Activated naive CD8-positive, alpha-beta T cell treated with anti-CD3 and anti-CD28 coated beads, Interleukin-2, amount 10 ng/mL, durations not matched to agents 7 days and 5 days (primary cell): Measurements from ENCODE around the gene CHDH. TPM values are rescaled to one million over a fixed set of nuclear protein-coding genes. Genes with fewer than 3 reads are reported as not detected.

ENCODE experiments used
- ATAC-seq: fragments of 150-1000 bp; cut with Tn5 transposase; one replicate; pipeline ENCODE4 v1.10.0; 2021; ENCODE audit warnings: low read depth, moderate library complexity
- POLR2A ChIA-PET: fragments of 350-600 bp; sonication (Branson Sonifier 250); formaldehyde crosslinking; loops from one replicate; lab custom pipeline; 2021; ENCODE audit warnings: antibody characterized with exemption; lab: Charles Lee
- DNase-seq: peaks from one replicate; pipeline ENCODE4 v3.0.0; 2021
- H3K27ac Mint-ChIP-seq: one replicate; pipeline ENCODE4 v1.8.0; 2022; ENCODE audit warnings: mild to moderate bottlenecking, mixed read lengths
- H3K27me3 Mint-ChIP-seq: one replicate; pipeline ENCODE4 v1.8.0; 2022; ENCODE audit warnings: mild to moderate bottlenecking, moderate library complexity, mixed read lengths
- H3K36me3 Mint-ChIP-seq: one replicate; pipeline ENCODE4 v1.8.0; 2021; ENCODE audit warnings: mild to moderate bottlenecking, mixed read lengths
- H3K4me1 Mint-ChIP-seq: one replicate; pipeline ENCODE4 v1.8.0; 2021; ENCODE audit warnings: mixed read lengths
- H3K4me3 Mint-ChIP-seq: one replicate; pipeline ENCODE4 v1.8.0; 2022; ENCODE audit warnings: mild to moderate bottlenecking, moderate library complexity, mixed read lengths
- H3K9me3 Mint-ChIP-seq: one replicate; pipeline ENCODE4 v1.8.0; 2021; ENCODE audit warnings: mixed read lengths
- total RNA-seq, 2 experiments: library from RNA; stranded (reverse); gene quantifications; one replicate each; pipeline ENCODE4 v1.2.3, GENCODE V29; 2021

CHDH gene
- total RNA-seq, 2 experiments from 2014 or later, result 0.11 to 0.17 TPM

GRCh38 chr3:53843195-53844177 lies 2.7 kb downstream of the CHDH start:
- no peaks in the 10 kb centered on the region for H3K9me3 Mint-ChIP-seq
- peaks cover 45% of the 10 kb centered on the region for H3K27me3 Mint-ChIP-seq
- no peak overlapping the region for H3K4me3 Mint-ChIP-seq
- POLR2A ChIA-PET, result interaction anchor here (0.5 kb wide), 1 partner anchor 192 kb away, joined by 3 read pairs; no protein-coding TSS in a partner anchor
- DNase-seq, result no peak
- H3K27ac Mint-ChIP-seq, result no peak overlapping the region
- ATAC-seq, result no peak
- no peaks in the 10 kb centered on the region for H3K4me1 Mint-ChIP-seq
- no peaks in the 10 kb centered on the region for H3K36me3 Mint-ChIP-seq

- Mint-ChIP-seq H3K4me3 (no peak overlapping the region), H3K27me3 (peaks cover 37% of the 10 kb centered on the region), H3K36me3 (no peaks in the 10 kb centered on the region)
Measured at GRCh38 chr3:53842436-53843194, 3.6 kb downstream of the CHDH start.

GRCh38 chr3:53841296-53841695 lies 4.9 kb downstream of the CHDH start:
- ATAC-seq, result no peak
- POLR2A ChIA-PET, result no interaction called here
- H3K9me3 Mint-ChIP-seq, result no peaks in the 10 kb centered on the region
- H3K27me3 Mint-ChIP-seq, result peaks cover 24% of the 10 kb centered on the region
- DNase-seq, result no peak
- no peaks in the 10 kb centered on the region for H3K4me1 Mint-ChIP-seq
- no peaks in the 10 kb centered on the region for H3K36me3 Mint-ChIP-seq
- H3K4me3 Mint-ChIP-seq, result no peak overlapping the region
- no peak overlapping the region for H3K27ac Mint-ChIP-seq

More at GRCh38 chr3:53842436-53843194, 3.6 kb downstream of the CHDH start:
- Mint-ChIP-seq H3K4me1 (no peaks in the 10 kb centered on the region), H3K27ac (no peak overlapping the region), H3K9me3 (no peaks in the 10 kb centered on the region)
- POLR2A ChIA-PET, result interaction anchor here (0.5 kb wide), 1 partner anchor 191 kb away, joined by 3 read pairs; no protein-coding TSS in a partner anchor
- ATAC-seq (no peak), DNase-seq (no peak)

- POLR2A ChIA-PET, result no interaction called here
- Mint-ChIP-seq H3K9me3 (no peaks in the 10 kb centered on the region), H3K4me3 (no peak overlapping the region), H3K27me3 (peaks cover 4% of the 10 kb centered on the region), H3K27ac (no peak overlapping the region), H3K4me1 (no peaks in the 10 kb centered on the region), H3K36me3 (no peaks in the 10 kb centered on the region)
- no peak for DNase-seq
- ATAC-seq, result no peak
Measured at GRCh38 chr3:53837331-53837730, 8.9 kb downstream of the CHDH start.

- Mint-ChIP-seq H3K9me3 (no peaks in the 10 kb centered on the region), H3K27me3 (no peaks in the 10 kb centered on the region), H3K4me1 (no peaks in the 10 kb centered on the region), H3K4me3 (no peak overlapping the region), H3K36me3 (no peaks in the 10 kb centered on the region), H3K27ac (no peak overlapping the region)
- DNase-seq (no peak), ATAC-seq (no peak)
- POLR2A ChIA-PET, result no interaction called here
Measured at GRCh38 chr3:53836084-53836872, 9.9 kb downstream of the CHDH start.

- H3K27ac Mint-ChIP-seq, result no peak overlapping the region
- ATAC-seq (no peak), DNase-seq (no peak)
- no peaks in the 10 kb centered on the region for H3K9me3 Mint-ChIP-seq
- no peaks in the 10 kb centered on the region for H3K4me1 Mint-ChIP-seq
- H3K36me3 Mint-ChIP-seq, result no peaks in the 10 kb centered on the region
- POLR2A ChIA-PET, result no interaction called here
- no peak overlapping the region for H3K4me3 Mint-ChIP-seq
- no peaks in the 10 kb centered on the region for H3K27me3 Mint-ChIP-seq
Measured at GRCh38 chr3:53835257-53835656, 11.0 kb downstream of the CHDH start.

GRCh38 chr3:53834429-53835095 lies 11.7 kb downstream of the CHDH start:
- DNase-seq (no peak), ATAC-seq (no peak)
- Mint-ChIP-seq H3K27ac (no peak overlapping the region), H3K4me1 (no peaks in the 10 kb centered on the region), H3K27me3 (no peaks in the 10 kb centered on the region), H3K36me3 (no peaks in the 10 kb centered on the region), H3K9me3 (no peaks in the 10 kb centered on the region), H3K4me3 (no peak overlapping the region)
- POLR2A ChIA-PET, result no interaction called here

- H3K27ac Mint-ChIP-seq, result no peak overlapping the region
- H3K9me3 Mint-ChIP-seq, result no peaks in the 10 kb centered on the region
- POLR2A ChIA-PET, result no interaction called here
- no peaks in the 10 kb centered on the region for H3K36me3 Mint-ChIP-seq
- no peaks in the 10 kb centered on the region for H3K27me3 Mint-ChIP-seq
- ATAC-seq (no peak), DNase-seq (no peak)
- no peaks in the 10 kb centered on the region for H3K4me1 Mint-ChIP-seq
- no peak overlapping the region for H3K4me3 Mint-ChIP-seq
Measured at GRCh38 chr3:53833700-53834099, 12.5 kb downstream of the CHDH start.

GRCh38 chr3:53833053-53833645 lies 13.1 kb downstream of the CHDH start:
- ATAC-seq (no peak), DNase-seq (no peak)
- POLR2A ChIA-PET, result no interaction called here
- H3K4me3 Mint-ChIP-seq, result no peak overlapping the region
- no peaks in the 10 kb centered on the region for H3K36me3 Mint-ChIP-seq
- H3K4me1 Mint-ChIP-seq, result no peaks in the 10 kb centered on the region
- H3K27me3 Mint-ChIP-seq, result peaks cover under 1% of the 10 kb centered on the region
- no peak overlapping the region for H3K27ac Mint-ChIP-seq
- no peaks in the 10 kb centered on the region for H3K9me3 Mint-ChIP-seq

- no peak overlapping the region for H3K4me3 Mint-ChIP-seq
- no peaks in the 10 kb centered on the region for H3K36me3 Mint-ChIP-seq
- ATAC-seq (no peak), DNase-seq (no peak)
- H3K27ac Mint-ChIP-seq, result no peak overlapping the region
- H3K27me3 Mint-ChIP-seq, result peaks cover 18% of the 10 kb centered on the region
- POLR2A ChIA-PET, result no interaction called here
- H3K9me3 Mint-ChIP-seq, result no peaks in the 10 kb centered on the region
- H3K4me1 Mint-ChIP-seq, result no peaks in the 10 kb centered on the region
Measured at GRCh38 chr3:53830944-53831343, 15.3 kb downstream of the CHDH start.

GRCh38 chr3:53829605-53830004 lies 16.6 kb downstream of the CHDH start:
- ATAC-seq (no peak), DNase-seq (no peak)
- H3K27me3 Mint-ChIP-seq, result peaks cover 29% of the 10 kb centered on the region
- H3K9me3 Mint-ChIP-seq, result no peaks in the 10 kb centered on the region
- H3K36me3 Mint-ChIP-seq, result no peaks in the 10 kb centered on the region
- no peak overlapping the region for H3K4me3 Mint-ChIP-seq
- POLR2A ChIA-PET, result interaction anchor here (0.6 kb wide), 1 partner anchor 280 kb away, joined by 3 read pairs; no protein-coding TSS in a partner anchor
- no peaks in the 10 kb centered on the region for H3K4me1 Mint-ChIP-seq
- H3K27ac Mint-ChIP-seq, result no peak overlapping the region

GRCh38 chr3:53828581-53828980 lies 17.6 kb downstream of the CHDH start:
- H3K27me3 Mint-ChIP-seq, result peaks cover 29% of the 10 kb centered on the region
- H3K36me3 Mint-ChIP-seq, result no peaks in the 10 kb centered on the region
- no peaks in the 10 kb centered on the region for H3K9me3 Mint-ChIP-seq
- POLR2A ChIA-PET, result no interaction called here
- H3K27ac Mint-ChIP-seq, result no peak overlapping the region
- no peak for ATAC-seq
- H3K4me1 Mint-ChIP-seq, result no peaks in the 10 kb centered on the region
- DNase-seq, result no peak
- H3K4me3 Mint-ChIP-seq, result no peak overlapping the region
